H9 (cell line): ENCODE measurements around the gene MANSC4. TPM values are rescaled to one million over a fixed set of nuclear protein-coding genes. Genes with fewer than 3 reads are reported as not detected.
"Not testable (repeated sequence)": the region's sequence is repeated elsewhere in the genome, so short reads cannot be mapped to it uniquely, and the experiment has no call there.

Source experiments
- DNase-seq: peaks from one replicate; pipeline ENCODE4 v3.0.0-alpha.2; 2017
- H2AFZ ChIP-seq: one replicate; pipeline ENCODE4 v1.6.1; 2013; ENCODE audit warnings: mild to moderate bottlenecking, low read length, control low read depth, moderate library complexity
- H2AK5ac ChIP-seq: 2 replicates; pipeline ENCODE4 v1.6.1; 2013; ENCODE audit warnings: low read length, control low read depth, mixed read lengths; ENCODE audit not compliant: insufficient read length
- H2BK120ac ChIP-seq: one replicate; pipeline ENCODE4 v1.6.1; 2013; ENCODE audit warnings: low read depth, mild to moderate bottlenecking, low read length, control low read depth, inconsistent platforms; ENCODE audit not compliant: poor library complexity, severe bottlenecking
- H2BK12ac ChIP-seq: 2 replicates; pipeline ENCODE4 v1.6.1; 2013; ENCODE audit warnings: low read length, control low read depth, mixed read lengths, low read depth; ENCODE audit not compliant: insufficient read length
- H2BK15ac ChIP-seq: 2 replicates; pipeline ENCODE4 v1.6.1; 2013; ENCODE audit warnings: low read depth, low read length, control low read depth
- H2BK20ac ChIP-seq: one replicate; pipeline ENCODE4 v1.6.1; 2013; ENCODE audit warnings: low read depth, mild to moderate bottlenecking, low read length, control low read depth, inconsistent platforms; ENCODE audit not compliant: poor library complexity, severe bottlenecking
- H2BK5ac ChIP-seq: 2 replicates; pipeline ENCODE4 v1.6.1; 2013; ENCODE audit warnings: low read length, control low read depth, mixed read lengths; ENCODE audit not compliant: insufficient read length
- H3K14ac ChIP-seq: 2 replicates; pipeline ENCODE4 v1.6.1; 2013; ENCODE audit warnings: low read length, control low read depth; ENCODE audit not compliant: insufficient read depth
- H3K18ac ChIP-seq: 2 replicates; pipeline ENCODE4 v1.6.1; 2013; ENCODE audit warnings: low read depth, mild to moderate bottlenecking, mixed read lengths, low read length, control low read depth; ENCODE audit not compliant: insufficient read length
- H3K23ac ChIP-seq: 2 replicates; pipeline ENCODE4 v1.6.1; 2013; ENCODE audit warnings: low read length, control low read depth, mixed read lengths, low read depth; ENCODE audit not compliant: insufficient read length
- H3K23me2 ChIP-seq: 2 replicates; pipeline ENCODE4 v1.6.1; 2013; ENCODE audit warnings: low read depth, mild to moderate bottlenecking, mixed read lengths, low read length, control low read depth; ENCODE audit not compliant: insufficient read length, poor library complexity, severe bottlenecking
- H3K27ac ChIP-seq: 2 replicates; pipeline ENCODE4 v1.5.1; 2013; ENCODE audit warnings: low read length, control low read depth, mixed read lengths, low read depth; ENCODE audit not compliant: insufficient read length
- H3K27me3 ChIP-seq: 2 replicates; pipeline ENCODE4 v1.6.1; 2013; ENCODE audit warnings: low read length, control low read depth, inconsistent platforms; ENCODE audit not compliant: insufficient read depth
- H3K4ac ChIP-seq: 2 replicates; pipeline ENCODE4 v1.6.1; 2013; ENCODE audit warnings: low read depth, mild to moderate bottlenecking, control low read depth, inconsistent platforms, low read length, moderate library complexity
- H3K4me1 ChIP-seq: 2 replicates; pipeline ENCODE4 v1.6.1; 2013; ENCODE audit warnings: low read length, control low read depth, inconsistent platforms; ENCODE audit not compliant: insufficient read depth
- H3K4me2 ChIP-seq: 2 replicates; pipeline ENCODE4 v1.6.1; 2013; ENCODE audit warnings: low read length, control low read depth, mixed read lengths; ENCODE audit not compliant: insufficient read length, insufficient read depth
- H3K56ac ChIP-seq: 2 replicates; pipeline ENCODE4 v1.6.1; 2013; ENCODE audit warnings: low read depth, mild to moderate bottlenecking, mixed read lengths, low read length, control low read depth; ENCODE audit not compliant: insufficient read length
- H3K79me1 ChIP-seq: 2 replicates; pipeline ENCODE4 v1.6.1; 2013; ENCODE audit warnings: low read depth, mild to moderate bottlenecking, moderate library complexity, low read length, control low read depth, inconsistent platforms; ENCODE audit not compliant: insufficient read depth, poor library complexity, severe bottlenecking
- H3K79me2 ChIP-seq: 2 replicates; pipeline ENCODE4 v1.6.1; 2013; ENCODE audit warnings: low read length, control low read depth, inconsistent platforms; ENCODE audit not compliant: insufficient read depth
- H3K9ac ChIP-seq: 2 replicates; pipeline ENCODE4 v1.6.1; 2013; ENCODE audit warnings: low read length, control low read depth, mixed read lengths; ENCODE audit not compliant: insufficient read length; ENCODE audit errors: extremely low read depth
- H3K9me3 ChIP-seq: one replicate; pipeline ENCODE4 v1.6.1; 2013; ENCODE audit warnings: low read depth, low read length, inconsistent platforms; ENCODE audit not compliant: control insufficient read depth
- H3T11ph ChIP-seq: one replicate; pipeline ENCODE4 v1.6.1; 2013; ENCODE audit warnings: mild to moderate bottlenecking, low read length, control low read depth, inconsistent platforms
- H4K20me1 ChIP-seq: one replicate; pipeline ENCODE4 v1.6.1; 2013; ENCODE audit not compliant: control insufficient read depth, insufficient read length, insufficient read depth
- H4K5ac ChIP-seq: 2 replicates; pipeline ENCODE4 v1.6.1; 2013; ENCODE audit warnings: low read depth, mild to moderate bottlenecking, mixed read lengths, low read length, control low read depth; ENCODE audit not compliant: insufficient read length
- H4K8ac ChIP-seq: replicated peaks from 2 replicates; pipeline ENCODE4 v1.6.1; 2013; ENCODE audit warnings: low read length, control low read depth, mixed read lengths, low read depth; ENCODE audit not compliant: insufficient read length
- H4K91ac ChIP-seq: 2 replicates; pipeline ENCODE4 v1.6.1; 2013; ENCODE audit warnings: low read depth, mild to moderate bottlenecking, moderate library complexity, mixed read lengths, low read length, control low read depth; ENCODE audit not compliant: insufficient read length
- H3K27ac Mint-ChIP-seq, 3 experiments: 2 replicates in 2 of 3; 3 replicates in 1 of 3; pipeline ENCODE4 v1.8.0; 2020 to 2021; ENCODE audit warnings: mixed read lengths in 3 of 3, mild to moderate bottlenecking in 1 of 3, moderate library complexity in 1 of 3
- H3K27me3 Mint-ChIP-seq: 2 replicates; pipeline ENCODE4 v1.8.0; 2021; ENCODE audit warnings: low read depth, mild to moderate bottlenecking, moderate library complexity, mixed read lengths
- H3K36me3 Mint-ChIP-seq, 3 experiments: 2 replicates in 2 of 3; 3 replicates in 1 of 3; pipeline ENCODE4 v1.8.0; 2020 to 2021; ENCODE audit warnings: low read depth in 3 of 3, mixed read lengths in 3 of 3; ENCODE audit not compliant: insufficient read depth in 1 of 3
- H3K4me1 Mint-ChIP-seq, 2 experiments: 2 replicates each; pipeline ENCODE4 v1.8.0; 2020; ENCODE audit warnings: mixed read lengths in 2 of 2
- H3K4me3 Mint-ChIP-seq, 2 experiments: 2 replicates in 1 of 2; 3 replicates in 1 of 2; pipeline ENCODE4 v1.8.0; 2020 to 2021; ENCODE audit warnings: mild to moderate bottlenecking in 2 of 2, mixed read lengths in 2 of 2, moderate library complexity in 1 of 2
- H3K9me3 Mint-ChIP-seq, 2 experiments: 2 replicates in 1 of 2; 3 replicates in 1 of 2; pipeline ENCODE4 v1.8.0; 2020; ENCODE audit warnings: mild to moderate bottlenecking in 2 of 2, mixed read lengths in 2 of 2, moderate library complexity in 1 of 2
- CTCF ChIP-seq: fragments of 200-600 bp; sonication (generic); conservative IDR thresholded peaks from 3 replicates; pipeline ENCODE4 v1.8.0; 2021; ENCODE audit warnings: antibody characterized with exemption, mild to moderate bottlenecking
- WGBS: extraction: QIAGEN DNeasy Blood & Tissue Kit; methylation state at CpG from one replicate; pipeline ENCODE4 v1.1.7; 2013; ENCODE audit warnings: missing lambda C conversion rate, low lambda C conversion rate, mixed read lengths; ENCODE audit not compliant: insufficient read length; ENCODE audit errors: extremely low coverage; 5-methylcytosine and 5-hydroxymethylcytosine counted together
- total RNA-seq: library from RNA; stranded (reverse); gene quantifications from 2 replicates; pipeline ENCODE4 v1.2.1, GENCODE V29; 2021

MANSC4 gene
- total RNA-seq, 1 experiment from 2014 or later, result not detected

- Mint-ChIP-seq H3K4me1 (no peaks in the 10 kb centered on the region), H3K9me3 (no peaks in the 10 kb centered on the region; a peak in 1 of 5 replicates), H3K27me3 (no peaks in the 10 kb centered on the region), H3K36me3 (peaks cover 12 to 50% (median 42%) of the 10 kb centered on the region in 3 experiments; a peak in 6 of 7 replicates), H3K4me3 (no peak overlapping the region), H3K27ac (0 out of 7 replicates have a peak overlapping the region, but pooled peaks of 1 of the 3 experiments have one; percentile 41)
- Histone ChIP-seq H3K27me3 (no peaks in the 10 kb centered on the region), H2BK15ac (no peak overlapping the region), H3K18ac (no peak overlapping the region), H2BK5ac (no peak overlapping the region), H3K27ac (no peak overlapping the region), H3K14ac (no peak overlapping the region), H3K9ac (no peak overlapping the region), H3K56ac (no peak overlapping the region), H4K5ac (no peak overlapping the region), H2BK120ac (no peak overlapping the region), H3K23ac (no peak overlapping the region), H3K23me2 (no peaks in the 10 kb centered on the region), H3K9me3 (no peaks in the 10 kb centered on the region), H3T11ph (no peak overlapping the region), H4K8ac (no peak overlapping the region), H3K4me1 (no peaks in the 10 kb centered on the region), H2BK12ac (no peak overlapping the region), H2BK20ac (no peak overlapping the region), H3K79me1 (no peaks in the 10 kb centered on the region), H3K4me2 (no peak overlapping the region), H2AFZ (no peak overlapping the region), H3K79me2 (no peaks in the 10 kb centered on the region), H4K91ac (no peak overlapping the region), H3K4ac (no peak overlapping the region), H2AK5ac (no peak overlapping the region), H4K20me1 (no peaks in the 10 kb centered on the region)
- DNase-seq, result no peak
- TF ChIP-seq CTCF, result no peak
- WGBS, result no CpG with 5 or more reads among the region's 5 CpGs
These were observed 36.4 kb downstream of the MANSC4 start for GRCh38 chr12:27743601-27744000.

DNA sequence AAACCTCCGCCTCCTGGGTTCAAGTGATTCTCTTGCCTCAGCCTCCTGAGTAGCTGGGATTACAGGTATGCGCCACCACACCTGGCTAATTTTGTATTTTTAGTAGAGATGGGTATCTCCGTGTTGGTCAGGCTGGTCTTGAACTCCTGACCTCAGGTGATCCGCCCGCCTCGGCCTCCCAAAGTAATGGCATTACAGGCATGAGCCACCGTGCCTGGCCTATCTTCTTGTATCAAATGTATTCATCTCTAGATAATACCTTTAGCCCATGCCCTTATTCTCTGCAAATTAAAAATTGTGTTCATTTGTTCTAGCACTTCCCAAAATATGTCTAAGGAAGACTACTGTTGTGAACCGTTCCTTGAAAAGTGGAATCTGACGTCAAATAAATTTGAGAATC, 45.7 kb downstream of the MANSC4 start:
- H4K20me1 ChIP-seq, H3T11ph ChIP-seq, H3K27me3 ChIP-seq, H3K23me2 ChIP-seq, H3K4ac ChIP-seq, H4K91ac ChIP-seq, H2BK12ac ChIP-seq, H3K18ac ChIP-seq, H3K27ac ChIP-seq, H4K8ac ChIP-seq, H3K56ac ChIP-seq, H2AK5ac ChIP-seq, H3K9me3 ChIP-seq, H3K9me3 Mint-ChIP-seq, H3K4me1 ChIP-seq, H3K23ac ChIP-seq, H3K4me1 Mint-ChIP-seq, H2BK15ac ChIP-seq, H2AFZ ChIP-seq, H2BK20ac ChIP-seq, H3K79me1 ChIP-seq, H3K9ac ChIP-seq, DNase-seq, H3K4me2 ChIP-seq, H2BK5ac ChIP-seq, H2BK120ac ChIP-seq, H3K27ac Mint-ChIP-seq, H3K4me3 Mint-ChIP-seq, H3K14ac ChIP-seq, H4K5ac ChIP-seq, H3K27me3 Mint-ChIP-seq, H3K79me2 ChIP-seq: not testable (repeated sequence)
- no CpG with 5 or more reads among the region's 9 CpGs for WGBS
- peaks cover 2 to 48% (median 38%) of the 10 kb centered on the region in 3 experiments; a peak in 6 of 7 replicates for H3K36me3 Mint-ChIP-seq
